GM18868 (cell line): ENCODE data around the gene ZSWIM7.

Experiments
- ATAC-seq: cut with Tn5 transposase; IDR thresholded peaks from one replicate; pipeline ENCODE4 v1.9.1; 2021; ENCODE audit warnings: mild to moderate bottlenecking, moderate library complexity; ENCODE audit not compliant: unreplicated experiment

ZSWIM7 gene

DNA sequence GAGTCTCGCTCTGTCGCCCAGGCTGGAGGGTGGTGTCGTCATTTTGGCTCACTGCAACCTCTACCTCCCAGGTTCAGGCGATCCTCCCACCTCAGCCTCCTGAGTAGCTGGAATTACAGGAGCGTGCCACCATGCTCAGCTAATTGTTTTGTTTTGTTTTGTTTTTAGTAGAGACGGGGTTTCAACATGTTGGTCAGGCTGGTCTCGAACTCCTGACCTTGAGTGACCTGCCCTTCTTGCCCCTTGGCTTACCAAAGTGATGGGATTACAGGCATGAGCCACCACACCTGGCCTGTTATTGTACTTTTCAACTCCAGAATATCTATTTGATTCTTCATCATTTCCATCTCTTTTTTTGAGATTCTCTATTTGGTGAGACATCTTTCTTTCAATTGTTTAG is 63.6 kb downstream of the ZSWIM7 start:
- no peak for ATAC-seq

DNA sequence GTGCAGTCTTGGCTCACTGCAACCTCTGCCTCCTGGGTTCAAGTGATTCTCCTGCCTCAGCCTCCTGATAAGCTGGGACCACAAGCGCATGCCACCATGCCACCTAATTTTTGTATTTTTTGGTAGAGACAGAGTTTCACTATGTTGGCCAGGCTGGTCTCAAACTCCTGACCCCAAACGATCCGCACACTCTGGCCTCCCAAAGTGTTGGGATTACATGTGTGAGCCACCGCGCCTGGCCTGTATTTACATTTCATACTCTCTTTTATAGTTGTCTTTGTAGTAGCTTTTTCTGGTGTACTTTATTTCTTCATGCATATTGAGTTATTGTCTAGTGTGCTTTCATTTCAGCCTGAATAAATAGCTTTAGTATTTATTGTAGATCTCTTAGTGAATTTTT is 64.6 kb downstream of the ZSWIM7 start:
- ATAC-seq: no peak

DNA sequence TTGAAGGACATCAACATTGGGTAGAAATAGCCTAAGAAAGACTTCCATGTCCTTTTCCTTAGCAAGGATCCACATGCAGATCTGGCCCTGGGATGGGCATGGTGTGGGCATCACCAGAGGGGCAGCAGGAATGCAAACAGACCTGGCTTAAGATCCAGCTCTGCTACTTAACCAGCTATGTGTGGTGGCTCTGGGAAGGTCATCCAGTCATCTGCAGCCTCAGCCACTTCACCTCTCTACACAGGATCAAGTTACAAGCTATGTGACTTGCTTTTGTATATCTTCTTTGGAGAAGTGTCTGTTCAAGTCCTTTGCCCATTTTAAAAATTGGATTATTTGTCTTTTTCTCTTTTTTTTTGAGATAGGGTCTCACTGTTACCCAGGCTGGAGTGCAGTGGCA is 68.1 kb downstream of the ZSWIM7 start:
- no peak for ATAC-seq

DNA sequence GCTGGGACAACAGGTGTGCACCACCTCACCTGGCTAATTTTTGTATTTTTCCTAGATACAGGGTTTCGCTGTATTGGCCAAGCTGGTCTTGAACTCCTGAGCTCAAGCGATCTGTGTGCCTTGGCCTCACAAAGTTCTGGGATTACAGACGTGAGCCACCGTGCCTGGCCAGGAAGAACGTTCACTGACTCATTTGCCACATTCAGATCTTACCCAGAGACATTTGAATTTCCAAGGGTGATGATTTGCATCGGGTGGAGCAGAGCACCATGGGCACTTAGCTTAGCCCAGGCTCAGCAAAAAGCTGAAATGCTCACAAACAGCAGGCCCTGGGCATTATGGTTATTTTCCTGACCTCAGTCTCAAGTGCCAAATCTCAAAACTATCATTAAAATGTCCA is 69.1 kb downstream of the ZSWIM7 start:
- no peak for ATAC-seq

DNA sequence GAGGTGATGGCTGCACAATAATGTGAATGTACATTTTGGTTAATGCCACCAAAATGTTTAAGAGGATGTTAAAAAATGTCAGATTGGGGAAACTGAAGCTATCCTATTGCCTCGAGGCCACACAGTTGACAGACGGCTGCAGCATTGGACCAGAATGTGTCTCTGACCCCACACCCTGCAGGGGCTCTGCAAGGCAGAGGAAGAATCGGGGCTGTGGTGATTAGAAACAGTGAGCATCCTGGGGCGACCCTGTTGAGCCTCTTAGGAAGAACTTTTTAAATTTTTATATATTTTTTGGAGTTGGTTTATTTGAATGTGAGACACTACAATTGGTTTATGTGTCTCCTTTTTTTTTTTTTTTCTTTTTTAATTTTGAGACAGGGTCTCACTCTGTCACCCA is 69.6 kb downstream of the ZSWIM7 start:
- ATAC-seq: no peak

DNA sequence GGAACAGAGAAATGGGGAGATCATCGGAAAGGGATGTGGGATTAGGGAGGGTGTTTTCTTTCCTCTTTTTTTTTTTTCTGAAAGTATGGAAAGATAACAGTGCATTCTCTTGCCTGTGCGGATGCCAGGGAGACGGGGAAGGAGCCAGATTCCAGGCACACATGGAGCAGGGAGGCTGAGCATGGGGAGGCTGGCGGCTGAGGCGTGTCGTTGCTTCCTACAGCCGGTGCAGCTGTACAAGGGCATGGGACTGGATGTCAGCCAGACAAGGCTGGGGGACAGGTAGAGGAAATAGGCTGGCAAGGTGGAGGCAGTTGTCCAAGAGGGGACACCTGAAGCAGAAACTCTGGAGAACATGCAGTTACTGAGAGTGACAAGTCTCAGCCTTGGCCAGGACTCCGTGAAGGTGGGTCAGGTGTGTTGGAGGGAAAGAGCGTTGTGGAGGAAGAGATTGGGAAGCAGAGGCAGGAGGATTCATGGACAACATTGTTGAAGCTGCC is 71.2 kb downstream of the ZSWIM7 start:
- ATAC-seq: no peak
